Endothelial cell (in vitro differentiated cells): ENCODE measurements around the gene PLG. TPM values are rescaled to one million over a fixed set of nuclear protein-coding genes. Genes with fewer than 3 reads are reported as not detected.

Source experiments
- DNase-seq: peaks from one replicate; pipeline ENCODE4 v3.0.0; 2021; ENCODE audit warnings: low spot score
- H3K27ac Mint-ChIP-seq: one replicate; pipeline ENCODE4 v1.8.0; 2021; ENCODE audit warnings: mixed read lengths, inconsistent platforms; ENCODE audit not compliant: unreplicated experiment
- H3K27me3 Mint-ChIP-seq: one replicate; pipeline ENCODE4 v1.8.0; 2021; ENCODE audit warnings: mild to moderate bottlenecking, moderate library complexity, mixed read lengths, inconsistent platforms; ENCODE audit not compliant: unreplicated experiment
- H3K36me3 Mint-ChIP-seq: one replicate; pipeline ENCODE4 v1.8.0; 2021; ENCODE audit warnings: mild to moderate bottlenecking, low read depth, mixed read lengths, inconsistent platforms; ENCODE audit not compliant: unreplicated experiment
- H3K4me1 Mint-ChIP-seq: one replicate; pipeline ENCODE4 v1.8.0; 2021; ENCODE audit warnings: mild to moderate bottlenecking, mixed read lengths, inconsistent platforms; ENCODE audit not compliant: unreplicated experiment
- H3K4me3 Mint-ChIP-seq: one replicate; pipeline ENCODE4 v1.8.0; 2021; ENCODE audit warnings: mild to moderate bottlenecking, mixed read lengths, inconsistent platforms; ENCODE audit not compliant: unreplicated experiment
- H3K9me3 Mint-ChIP-seq: one replicate; pipeline ENCODE4 v1.8.0; 2021; ENCODE audit warnings: mixed read lengths, inconsistent platforms; ENCODE audit not compliant: unreplicated experiment
- total RNA-seq: library from RNA; stranded (reverse); fragmentation: NEBNext Ultra II Directional; extraction: Animal tissue kit (Norgen Biotek cat#: 25700); gene quantifications from one replicate; pipeline ENCODE4 v1.2.1, GENCODE V29; 2021; ENCODE audit not compliant: unreplicated experiment
- TF ChIP-seq, protein P1 (sequence below): fragments of 200-600 bp; sonication (generic); IDR thresholded peaks from one replicate; pipeline ENCODE4 v1.5.0; 2021; ENCODE audit warnings: antibody characterized with exemption; ENCODE audit not compliant: unreplicated experiment

Gene PLG
- total RNA-seq, 1 donor from 2014 or later = not detected

- no peaks in the 10 kb centered on the region for H3K36me3 Mint-ChIP-seq
- TF ChIP-seq, protein P1, sequence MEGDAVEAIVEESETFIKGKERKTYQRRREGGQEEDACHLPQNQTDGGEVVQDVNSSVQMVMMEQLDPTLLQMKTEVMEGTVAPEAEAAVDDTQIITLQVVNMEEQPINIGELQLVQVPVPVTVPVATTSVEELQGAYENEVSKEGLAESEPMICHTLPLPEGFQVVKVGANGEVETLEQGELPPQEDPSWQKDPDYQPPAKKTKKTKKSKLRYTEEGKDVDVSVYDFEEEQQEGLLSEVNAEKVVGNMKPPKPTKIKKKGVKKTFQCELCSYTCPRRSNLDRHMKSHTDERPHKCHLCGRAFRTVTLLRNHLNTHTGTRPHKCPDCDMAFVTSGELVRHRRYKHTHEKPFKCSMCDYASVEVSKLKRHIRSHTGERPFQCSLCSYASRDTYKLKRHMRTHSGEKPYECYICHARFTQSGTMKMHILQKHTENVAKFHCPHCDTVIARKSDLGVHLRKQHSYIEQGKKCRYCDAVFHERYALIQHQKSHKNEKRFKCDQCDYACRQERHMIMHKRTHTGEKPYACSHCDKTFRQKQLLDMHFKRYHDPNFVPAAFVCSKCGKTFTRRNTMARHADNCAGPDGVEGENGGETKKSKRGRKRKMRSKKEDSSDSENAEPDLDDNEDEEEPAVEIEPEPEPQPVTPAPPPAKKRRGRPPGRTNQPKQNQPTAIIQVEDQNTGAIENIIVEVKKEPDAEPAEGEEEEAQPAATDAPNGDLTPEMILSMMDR = no peak
- H3K4me1 Mint-ChIP-seq = no peaks in the 10 kb centered on the region
- DNase-seq = no peak
- H3K9me3 Mint-ChIP-seq = no peaks in the 10 kb centered on the region
- no peaks in the 10 kb centered on the region for H3K27me3 Mint-ChIP-seq
- peak overlapping the region; percentile 73 for H3K4me3 Mint-ChIP-seq
- H3K27ac Mint-ChIP-seq = no peak overlapping the region
Observed at GRCh38 chr6:160766657-160766988, 64.6 kb downstream of the PLG start.

DNA sequence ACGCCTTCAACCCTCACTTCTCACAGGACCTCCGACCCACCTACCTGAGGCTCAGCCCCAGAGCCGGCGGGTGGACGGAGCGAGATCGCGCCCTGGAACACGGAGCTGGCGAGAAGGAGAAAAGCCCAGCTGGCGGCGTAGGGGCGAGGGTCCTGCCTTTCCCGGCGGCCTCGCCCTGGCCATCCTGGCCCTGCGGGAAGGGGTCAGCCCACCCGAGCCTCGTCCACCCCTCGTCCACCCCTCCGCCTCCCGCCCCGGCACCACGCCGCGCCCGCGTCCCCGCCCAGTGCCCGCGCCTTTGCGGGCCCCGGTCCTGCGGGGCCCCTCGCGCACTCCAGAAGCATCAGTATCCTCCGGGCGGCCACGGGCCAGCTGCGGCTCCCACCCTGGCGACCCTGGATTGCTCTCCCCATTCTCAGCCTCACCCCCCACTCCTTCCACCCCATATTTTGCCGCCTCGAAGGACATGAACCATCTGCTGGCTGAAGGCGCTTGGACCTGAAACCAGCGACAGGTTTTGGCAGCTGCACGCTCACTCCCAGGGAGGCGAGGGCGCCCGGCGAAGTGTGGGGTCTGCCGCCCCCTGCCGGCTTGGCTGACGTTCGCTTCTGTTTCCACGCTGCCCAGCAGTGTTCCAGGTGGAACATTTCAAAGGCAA, 65.1 kb downstream of the PLG start:
- H3K27ac Mint-ChIP-seq = no peak overlapping the region
- H3K4me1 Mint-ChIP-seq = no peaks in the 10 kb centered on the region
- H3K4me3 Mint-ChIP-seq = peak overlapping the region; percentile 91
- TF ChIP-seq, protein P1 = peak; percentile 80
- no peaks in the 10 kb centered on the region for H3K27me3 Mint-ChIP-seq
- no peaks in the 10 kb centered on the region for H3K9me3 Mint-ChIP-seq
- no peaks in the 10 kb centered on the region for H3K36me3 Mint-ChIP-seq
- DNase-seq = peak; percentile 86

DNA sequence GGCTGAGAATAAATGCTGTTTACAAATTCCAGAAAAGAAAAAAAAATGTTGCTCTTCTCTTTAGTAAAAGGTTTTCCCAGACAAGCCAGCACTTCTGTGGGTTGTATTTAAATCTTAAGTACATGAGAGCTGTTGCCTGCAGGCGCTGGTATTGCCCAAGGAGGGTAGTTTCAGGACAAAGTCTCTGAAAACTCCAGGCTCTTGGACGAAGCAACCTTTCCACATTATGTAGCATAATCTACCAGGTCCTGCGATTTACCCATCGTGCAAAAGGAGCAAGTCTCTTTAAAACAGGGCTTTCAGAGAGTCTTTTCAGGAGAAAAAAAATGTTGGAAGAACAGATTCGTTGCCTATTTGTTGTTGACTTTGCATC, 65.6 kb downstream of the PLG start:
- TF ChIP-seq, protein P1 = no peak
- no peak for DNase-seq
- Mint-ChIP-seq H3K27me3 (no peaks in the 10 kb centered on the region), H3K27ac (no peak overlapping the region), H3K36me3 (no peaks in the 10 kb centered on the region), H3K4me3 (peak overlapping the region; percentile 91), H3K4me1 (no peaks in the 10 kb centered on the region), H3K9me3 (no peaks in the 10 kb centered on the region)

GRCh38 chr6:160768101-160768500, 66.1 kb downstream of the PLG start:
- H3K4me1 Mint-ChIP-seq = no peaks in the 10 kb centered on the region
- TF ChIP-seq, protein P1 = no peak
- H3K27me3 Mint-ChIP-seq = no peaks in the 10 kb centered on the region
- H3K9me3 Mint-ChIP-seq = no peaks in the 10 kb centered on the region
- no peak for DNase-seq
- H3K36me3 Mint-ChIP-seq = no peaks in the 10 kb centered on the region
- H3K27ac Mint-ChIP-seq = no peak overlapping the region
- H3K4me3 Mint-ChIP-seq = no peak overlapping the region

DNA sequence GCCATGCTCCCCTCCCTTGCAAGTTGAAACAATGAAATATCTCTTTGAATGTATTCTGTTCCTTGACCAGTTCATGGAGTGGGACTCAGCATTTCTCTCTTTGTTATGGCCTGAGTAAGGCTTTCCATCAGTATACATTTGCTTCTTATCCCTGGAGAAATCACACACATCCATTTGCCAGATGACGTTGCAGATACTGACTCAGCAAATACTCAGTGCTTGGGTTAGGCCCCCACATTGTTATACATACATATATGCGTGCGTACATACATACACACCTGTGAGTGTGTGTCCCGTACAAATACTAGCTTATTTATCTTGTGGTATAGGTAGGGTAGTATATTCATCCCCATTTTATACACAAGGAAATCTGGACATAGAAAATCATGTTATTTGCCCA, 72.4 kb downstream of the PLG start:
- Mint-ChIP-seq H3K4me1 (no peaks in the 10 kb centered on the region), H3K36me3 (no peaks in the 10 kb centered on the region), H3K27ac (no peak overlapping the region), H3K27me3 (no peaks in the 10 kb centered on the region), H3K9me3 (no peaks in the 10 kb centered on the region), H3K4me3 (no peak overlapping the region)
- TF ChIP-seq, protein P1 = no peak
- no peak for DNase-seq
